Trophoblast cell (in vitro differentiated cells and primary cell): ENCODE data around the gene FOCAD.
A peak's percentile ranks its signal among the peaks of the same experiment; 100 is the strongest.

Source experiments
- DNase-seq, 2 donors: peaks; one replicate each; pipeline ENCODE4 v3.0.0-alpha.2; 2016
- H2AFZ ChIP-seq: 2 replicates; pipeline ENCODE4 v1.6.1; 2013; ENCODE audit warnings: low read length, moderate library complexity, mild to moderate bottlenecking; ENCODE audit not compliant: insufficient read depth, poor library complexity
- H2AK5ac ChIP-seq: 2 replicates; pipeline ENCODE4 v1.6.1; 2013; ENCODE audit warnings: mild to moderate bottlenecking, low read length
- H2BK120ac ChIP-seq: 2 replicates; pipeline ENCODE4 v1.6.1; 2013; ENCODE audit warnings: low read length, mild to moderate bottlenecking, moderate library complexity; ENCODE audit not compliant: insufficient read depth, poor library complexity
- H2BK12ac ChIP-seq: 2 replicates; pipeline ENCODE4 v1.6.1; 2013; ENCODE audit warnings: mild to moderate bottlenecking, low read length, moderate library complexity
- H2BK5ac ChIP-seq: 2 replicates; pipeline ENCODE4 v1.6.1; 2013; ENCODE audit warnings: low read length, low read depth, moderate library complexity, mild to moderate bottlenecking; ENCODE audit not compliant: poor library complexity
- H3K14ac ChIP-seq: 2 replicates; pipeline ENCODE4 v1.6.1; 2013; ENCODE audit warnings: mild to moderate bottlenecking, low read length
- H3K18ac ChIP-seq: 2 replicates; pipeline ENCODE4 v1.6.1; 2013; ENCODE audit warnings: mild to moderate bottlenecking, low read length
- H3K23ac ChIP-seq: 2 replicates; pipeline ENCODE4 v1.6.1; 2013; ENCODE audit warnings: low read length
- H3K27ac ChIP-seq: 2 replicates; pipeline ENCODE4 v1.5.1; 2013; ENCODE audit warnings: low read depth, mild to moderate bottlenecking, inconsistent platforms, low read length, moderate library complexity
- H3K27me3 ChIP-seq: 2 replicates; pipeline ENCODE4 v1.6.1; 2013; ENCODE audit warnings: inconsistent platforms, mild to moderate bottlenecking, low read length, moderate library complexity; ENCODE audit not compliant: insufficient read depth
- H3K36me3 ChIP-seq, 2 experiments: 1 replicate in 1 of 2; 2 replicates in 1 of 2; pipeline ENCODE4 v1.6.1; 2013; ENCODE audit warnings: low read length in 2 of 2, mild to moderate bottlenecking in 2 of 2, moderate library complexity in 1 of 2; ENCODE audit not compliant: insufficient read depth in 2 of 2, control insufficient read depth in 1 of 2
- H3K4ac ChIP-seq: 2 replicates; pipeline ENCODE4 v1.6.1; 2013; ENCODE audit warnings: low read depth, mild to moderate bottlenecking, low read length, moderate library complexity
- H3K4me1 ChIP-seq, 2 experiments: 1 replicate in 1 of 2; 2 replicates in 1 of 2; pipeline ENCODE4 v1.6.1; 2013; ENCODE audit warnings: low read length in 2 of 2, mild to moderate bottlenecking in 2 of 2, moderate library complexity in 1 of 2; ENCODE audit not compliant: insufficient read depth in 2 of 2, control insufficient read depth in 1 of 2
- H3K4me2 ChIP-seq: 2 replicates; pipeline ENCODE4 v1.6.1; 2013; ENCODE audit warnings: inconsistent platforms, mild to moderate bottlenecking, low read length, moderate library complexity
- H3K4me3 ChIP-seq: 2 replicates; pipeline ENCODE4 v1.5.1; 2013; ENCODE audit warnings: mild to moderate bottlenecking, low read depth, low read length, inconsistent platforms
- H3K79me1 ChIP-seq: one replicate; pipeline ENCODE4 v1.6.1; 2013; ENCODE audit warnings: low read length
- H3K79me2 ChIP-seq: 2 replicates; pipeline ENCODE4 v1.6.1; 2013; ENCODE audit warnings: low read length, mild to moderate bottlenecking; ENCODE audit not compliant: control insufficient read depth, insufficient read depth, poor library complexity
- H3K9ac ChIP-seq: 2 replicates; pipeline ENCODE4 v1.6.1; 2013; ENCODE audit warnings: mild to moderate bottlenecking, low read length
- H3K9me3 ChIP-seq: 2 replicates; pipeline ENCODE4 v1.6.1; 2013; ENCODE audit warnings: low read depth, mild to moderate bottlenecking, control low read depth, inconsistent platforms, low read length; ENCODE audit not compliant: insufficient read depth
- H4K12ac ChIP-seq: 2 replicates; pipeline ENCODE4 v1.6.1; 2013; ENCODE audit warnings: low read depth, mild to moderate bottlenecking, low read length, moderate library complexity
- H4K8ac ChIP-seq: 2 replicates; pipeline ENCODE4 v1.6.1; 2013; ENCODE audit warnings: low read depth, mild to moderate bottlenecking, low read length, moderate library complexity
- H4K91ac ChIP-seq: one replicate; pipeline ENCODE4 v1.6.1; 2013; ENCODE audit warnings: low read depth, mild to moderate bottlenecking, low read length, moderate library complexity
- WGBS: extraction: QIAGEN DNeasy Blood & Tissue Kit; methylation state at CpG from one replicate; pipeline ENCODE4 v1.1.7; 2013; ENCODE audit warnings: missing lambda C conversion rate; ENCODE audit not compliant: insufficient read length, insufficient coverage; ENCODE audit errors: extremely low coverage; 5-methylcytosine and 5-hydroxymethylcytosine counted together

Gene FOCAD

DNA sequence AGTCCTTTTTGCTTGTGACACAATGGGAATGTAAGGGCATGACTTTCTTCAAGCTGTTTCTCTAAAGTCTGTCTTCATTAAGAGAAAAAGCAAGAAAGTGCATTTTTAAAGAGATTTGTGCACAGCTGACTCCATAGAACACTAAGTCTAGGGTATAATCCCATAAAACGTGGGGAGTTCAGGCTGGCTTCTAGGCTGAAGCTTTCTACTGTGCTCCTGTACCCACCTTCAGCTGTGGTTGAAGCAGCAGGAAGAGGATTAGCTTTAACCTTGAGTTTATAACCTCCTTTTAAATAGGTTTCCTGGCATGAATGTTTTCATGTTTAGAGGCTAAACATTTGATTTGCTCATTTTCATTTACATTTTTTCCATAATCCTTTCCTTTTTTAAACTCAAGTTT is 220.9 kb downstream of the FOCAD start:
- H2AFZ ChIP-seq = no peak overlapping the region
- H3K27ac ChIP-seq = no peak overlapping the region
- H3K18ac ChIP-seq = no peak overlapping the region
- no peaks in the 10 kb centered on the region for H3K79me2 ChIP-seq
- H4K12ac ChIP-seq = no peak overlapping the region
- H3K36me3 ChIP-seq = peaks cover 0 to 2% of the 10 kb centered on the region in 2 experiments
- no peak overlapping the region for H2BK12ac ChIP-seq
- no peak overlapping the region for H4K91ac ChIP-seq
- H3K4me3 ChIP-seq = no peak overlapping the region
- no peaks in the 10 kb centered on the region for H3K4me1 ChIP-seq
- no CpG with 5 or more reads among the region's 1 CpG for WGBS
- H3K27me3 ChIP-seq = no peaks in the 10 kb centered on the region
- no peak overlapping the region for H2AK5ac ChIP-seq
- H2BK5ac ChIP-seq = no peak overlapping the region
- H4K8ac ChIP-seq = no peak overlapping the region
- no peak for DNase-seq
- H3K79me1 ChIP-seq = no peaks in the 10 kb centered on the region
- H2BK120ac ChIP-seq = no peak overlapping the region
- H3K14ac ChIP-seq = no peak overlapping the region
- no peaks in the 10 kb centered on the region for H3K9me3 ChIP-seq
- H3K9ac ChIP-seq = no peak overlapping the region
- H3K23ac ChIP-seq = no peak overlapping the region
- no peak overlapping the region for H3K4me2 ChIP-seq
- H3K4ac ChIP-seq = no peak overlapping the region

DNA sequence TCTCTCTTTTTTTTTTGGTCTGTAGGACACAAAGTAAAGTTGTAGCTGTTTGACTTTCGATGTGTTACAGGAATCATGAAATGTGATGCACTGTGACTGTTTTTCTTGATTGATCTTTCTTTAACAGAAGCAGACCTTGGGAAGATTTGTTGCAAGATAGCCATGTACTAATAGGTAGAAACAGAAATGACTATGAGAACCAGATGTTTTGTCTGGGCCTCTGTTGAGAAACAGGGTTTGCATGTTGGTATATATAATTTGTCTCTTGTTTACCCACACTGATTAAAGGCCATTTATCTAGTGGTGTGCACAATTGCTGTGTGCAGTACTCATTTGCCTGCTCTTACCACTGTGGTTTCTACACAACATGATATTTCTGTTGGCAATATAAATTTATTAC is 222.3 kb downstream of the FOCAD start:
- H3K79me1 ChIP-seq = no peaks in the 10 kb centered on the region
- H3K23ac ChIP-seq = no peak overlapping the region
- no peak overlapping the region for H2BK120ac ChIP-seq
- no peak for DNase-seq
- H3K18ac ChIP-seq = no peak overlapping the region
- no peak overlapping the region for H2AK5ac ChIP-seq
- no peaks in the 10 kb centered on the region for H3K9me3 ChIP-seq
- peaks cover 0 to 2% of the 10 kb centered on the region in 2 experiments for H3K36me3 ChIP-seq
- H3K4ac ChIP-seq = no peak overlapping the region
- no peaks in the 10 kb centered on the region for H3K27me3 ChIP-seq
- no CpG with 5 or more reads among the region's 1 CpG for WGBS
- no peak overlapping the region for H3K27ac ChIP-seq
- H3K14ac ChIP-seq = no peak overlapping the region
- no peak overlapping the region for H2BK5ac ChIP-seq
- no peak overlapping the region for H3K9ac ChIP-seq
- no peaks in the 10 kb centered on the region for H3K4me1 ChIP-seq
- H3K79me2 ChIP-seq = no peaks in the 10 kb centered on the region
- no peak overlapping the region for H3K4me2 ChIP-seq
- H3K4me3 ChIP-seq = no peak overlapping the region
- no peak overlapping the region for H4K12ac ChIP-seq
- H4K8ac ChIP-seq = no peak overlapping the region
- no peak overlapping the region for H2AFZ ChIP-seq
- no peak overlapping the region for H4K91ac ChIP-seq
- no peak overlapping the region for H2BK12ac ChIP-seq

DNA sequence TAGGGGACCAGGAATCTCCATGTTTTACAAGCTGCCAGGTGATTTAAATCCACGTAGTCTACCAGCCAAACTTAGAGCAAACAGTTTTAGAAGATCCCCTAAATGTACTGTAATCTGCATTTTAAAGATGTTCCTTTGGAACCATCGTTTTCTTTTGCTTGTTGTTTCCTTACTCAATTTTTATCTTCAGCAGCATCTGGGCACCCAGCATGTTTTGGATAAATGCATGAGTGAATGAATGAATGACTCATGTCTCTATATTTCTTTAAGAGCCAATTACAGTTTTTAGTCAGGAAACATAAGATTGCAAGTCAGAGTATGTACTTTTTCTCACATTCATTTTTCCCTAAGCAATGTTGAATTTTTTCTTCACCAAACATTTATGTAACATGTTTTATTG is 224.4 kb downstream of the FOCAD start:
- Histone ChIP-seq H2AK5ac (no peak overlapping the region), H3K27me3 (no peaks in the 10 kb centered on the region), H4K8ac (no peak overlapping the region), H3K18ac (no peak overlapping the region), H2AFZ (no peak overlapping the region), H3K27ac (no peak overlapping the region), H3K4me2 (no peak overlapping the region), H3K9me3 (no peaks in the 10 kb centered on the region), H3K79me2 (no peaks in the 10 kb centered on the region), H2BK12ac (no peak overlapping the region), H3K79me1 (no peaks in the 10 kb centered on the region), H3K14ac (no peak overlapping the region), H3K9ac (no peak overlapping the region), H3K4me1 (no peaks in the 10 kb centered on the region), H2BK120ac (no peak overlapping the region), H4K12ac (no peak overlapping the region), H3K23ac (no peak overlapping the region), H3K36me3 (peaks cover 0 to 2% of the 10 kb centered on the region in 2 experiments), H2BK5ac (no peak overlapping the region), H3K4ac (no peak overlapping the region), H4K91ac (no peak overlapping the region), H3K4me3 (no peak overlapping the region)
- WGBS = no CpG with 5 or more reads among the region's 2 CpGs
- peak in 1 of 2 donors; percentile 53 for DNase-seq

GRCh38 chr9:20914556-20914955 is 230.5 kb downstream of the FOCAD start:
- H4K12ac ChIP-seq = no peak overlapping the region
- no peak overlapping the region for H3K27ac ChIP-seq
- H2BK120ac ChIP-seq = no peak overlapping the region
- H3K14ac ChIP-seq = no peak overlapping the region
- no peak overlapping the region for H4K91ac ChIP-seq
- no peaks in the 10 kb centered on the region for H3K79me2 ChIP-seq
- no peak overlapping the region for H3K23ac ChIP-seq
- H3K9me3 ChIP-seq = no peaks in the 10 kb centered on the region
- H4K8ac ChIP-seq = no peak overlapping the region
- H3K4me3 ChIP-seq = no peak overlapping the region
- H2BK5ac ChIP-seq = no peak overlapping the region
- no peak overlapping the region for H3K4me2 ChIP-seq
- no peak overlapping the region for H2AK5ac ChIP-seq
- no peak overlapping the region for H3K9ac ChIP-seq
- peaks cover 2% of the 10 kb centered on the region in 2 experiments for H3K36me3 ChIP-seq
- no peaks in the 10 kb centered on the region for H3K79me1 ChIP-seq
- no peaks in the 10 kb centered on the region for H3K4me1 ChIP-seq
- no CpG with 5 or more reads among the region's 6 CpGs for WGBS
- H3K18ac ChIP-seq = no peak overlapping the region
- H2AFZ ChIP-seq = no peak overlapping the region
- H2BK12ac ChIP-seq = no peak overlapping the region
- no peak overlapping the region for H3K4ac ChIP-seq
- no peaks in the 10 kb centered on the region for H3K27me3 ChIP-seq
- peak; percentile 33 to 70 for DNase-seq
